ENCODE measurements around the gene TMEM9B. TPM values are rescaled to one million over a fixed set of nuclear protein-coding genes. Genes with fewer than 3 reads are reported as not detected.

TMEM9B gene
- total RNA-seq, 1 experiment from 2014 or later, result 13.6 TPM

GRCh38 chr11:8917157-8917825 lies 47.0 kb downstream of the TMEM9B start:
- no peaks in the 10 kb centered on the region; the same call in 1 of the 2 replicates for H3K79me2 ChIP-seq (ENCODE audit: insufficient read depth, low read length)
- no peak overlapping the region for H3K27ac ChIP-seq (ENCODE audit: insufficient read length, low read depth, low read length)
- no peak overlapping the region for H2AFZ ChIP-seq (ENCODE audit: low read length)
- no peak overlapping the region for H3K4ac ChIP-seq (ENCODE audit: low read depth, low read length)
- H3K4me1 ChIP-seq (ENCODE audit: insufficient read depth, low read length), result peaks cover 4% of the 10 kb centered on the region; the same call in 1 of the 2 replicates
- no peaks in the 10 kb centered on the region for H3K9me3 ChIP-seq (ENCODE audit: control insufficient read depth, low read depth, low read length)
- Mint-ChIP-seq H3K4me3 (no peak overlapping the region), H3K27ac (peak overlapping the region in 2 of 3 experiments; percentile 11 to 55; a peak in 2 of 7 replicates), H3K27me3 (ENCODE audit: low read depth) (no peaks in the 10 kb centered on the region), H3K9me3 (no peaks in the 10 kb centered on the region), H3K4me1 (peaks cover 19 to 20% of the 10 kb centered on the region in 2 experiments), H3K36me3 (ENCODE audit: insufficient read depth in 1 of 3, low read depth in 3 of 3) (peaks cover 34 to 71% (median 63%) of the 10 kb centered on the region in 3 experiments)
- no CpG with 5 or more reads among the region's 5 CpGs for WGBS (ENCODE audit: extremely low coverage, insufficient read length, low lambda C conversion rate)
- H2BK120ac ChIP-seq (ENCODE audit: low read depth, low read length, poor library complexity, severe bottlenecking), result no peak overlapping the region
- no peak overlapping the region for H3K9ac ChIP-seq (ENCODE audit: extremely low read depth, insufficient read length, low read length)
- no peak overlapping the region for H2BK12ac ChIP-seq (ENCODE audit: insufficient read length, low read depth, low read length)
- H3K23ac ChIP-seq (ENCODE audit: insufficient read length, low read depth, low read length), result no peak overlapping the region
- no peak overlapping the region for H3K4me2 ChIP-seq (ENCODE audit: insufficient read depth, insufficient read length, low read length)
- H2BK20ac ChIP-seq (ENCODE audit: low read depth, low read length, poor library complexity, severe bottlenecking), result no peak overlapping the region
- H3K27me3 ChIP-seq (ENCODE audit: insufficient read depth, low read length), result no peaks in the 10 kb centered on the region
- no peak overlapping the region for H2AK5ac ChIP-seq (ENCODE audit: insufficient read length, low read length)
- no peaks in the 10 kb centered on the region for H4K20me1 ChIP-seq (ENCODE audit: control insufficient read depth, insufficient read depth, insufficient read length)
- no peak overlapping the region for H2BK15ac ChIP-seq (ENCODE audit: low read depth, low read length)
- no peak overlapping the region for H4K91ac ChIP-seq (ENCODE audit: insufficient read length, low read depth, low read length)
- H3K23me2 ChIP-seq (ENCODE audit: insufficient read length, low read depth, low read length, poor library complexity, severe bottlenecking), result no peaks in the 10 kb centered on the region
- peak; percentile 60 for DNase-seq
- no peaks in the 10 kb centered on the region for H3K79me1 ChIP-seq (ENCODE audit: insufficient read depth, low read depth, low read length, poor library complexity, severe bottlenecking)
- TF ChIP-seq, protein P1, sequence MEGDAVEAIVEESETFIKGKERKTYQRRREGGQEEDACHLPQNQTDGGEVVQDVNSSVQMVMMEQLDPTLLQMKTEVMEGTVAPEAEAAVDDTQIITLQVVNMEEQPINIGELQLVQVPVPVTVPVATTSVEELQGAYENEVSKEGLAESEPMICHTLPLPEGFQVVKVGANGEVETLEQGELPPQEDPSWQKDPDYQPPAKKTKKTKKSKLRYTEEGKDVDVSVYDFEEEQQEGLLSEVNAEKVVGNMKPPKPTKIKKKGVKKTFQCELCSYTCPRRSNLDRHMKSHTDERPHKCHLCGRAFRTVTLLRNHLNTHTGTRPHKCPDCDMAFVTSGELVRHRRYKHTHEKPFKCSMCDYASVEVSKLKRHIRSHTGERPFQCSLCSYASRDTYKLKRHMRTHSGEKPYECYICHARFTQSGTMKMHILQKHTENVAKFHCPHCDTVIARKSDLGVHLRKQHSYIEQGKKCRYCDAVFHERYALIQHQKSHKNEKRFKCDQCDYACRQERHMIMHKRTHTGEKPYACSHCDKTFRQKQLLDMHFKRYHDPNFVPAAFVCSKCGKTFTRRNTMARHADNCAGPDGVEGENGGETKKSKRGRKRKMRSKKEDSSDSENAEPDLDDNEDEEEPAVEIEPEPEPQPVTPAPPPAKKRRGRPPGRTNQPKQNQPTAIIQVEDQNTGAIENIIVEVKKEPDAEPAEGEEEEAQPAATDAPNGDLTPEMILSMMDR (conservative IDR thresholded peaks at IDR 0.05), result no peak
- no peak overlapping the region for H2BK5ac ChIP-seq (ENCODE audit: insufficient read length, low read length)
- no peak overlapping the region for H3K14ac ChIP-seq (ENCODE audit: insufficient read depth, low read length)
- H3K56ac ChIP-seq (ENCODE audit: insufficient read length, low read depth, low read length), result no peak overlapping the region
- H4K5ac ChIP-seq (ENCODE audit: insufficient read length, low read depth, low read length), result no peak overlapping the region
- H3T11ph ChIP-seq (ENCODE audit: low read length), result no peak overlapping the region
- H4K8ac ChIP-seq (replicated peaks; ENCODE audit: insufficient read length, low read depth, low read length), result no peak overlapping the region
- no peak overlapping the region for H3K18ac ChIP-seq (ENCODE audit: insufficient read length, low read depth, low read length)

Measured in H9 (cell line).